Keratinocyte (primary cell): Measurements from ENCODE around the gene PCDHGB6. TPM values are rescaled to one million over a fixed set of nuclear protein-coding genes. Genes with fewer than 3 reads are reported as not detected.
A peak's percentile ranks its signal among the peaks of the same experiment; 100 is the strongest.
"Not testable (repeated sequence)": the region's sequence is repeated elsewhere in the genome, so short reads cannot be mapped to it uniquely, and the experiment has no call there.

Experiments
- DNase-seq: peaks from one replicate; pipeline ENCODE4 v3.0.0-alpha.2; 2011; ENCODE audit warnings: low read depth, missing footprints, low spot score
- FAIRE-seq: peaks from 2 replicates; lab custom pipeline; 2011; peaks lifted over from hg19 to GRCh38; lab: Jason Lieb, UNC
- H2AFZ ChIP-seq: 2 replicates; pipeline ENCODE4 v1.6.0; 2012; ENCODE audit warnings: low read length, control low read depth, inconsistent platforms; ENCODE audit not compliant: control insufficient read depth
- H3K27ac ChIP-seq: 2 replicates; pipeline ENCODE4 v1.5.1; 2011; ENCODE audit warnings: low read length; ENCODE audit not compliant: control insufficient read depth, insufficient read depth
- H3K27me3 ChIP-seq: 3 replicates; pipeline ENCODE4 v1.6.0; 2011; ENCODE audit warnings: low read length; ENCODE audit not compliant: control insufficient read depth, insufficient read depth; ENCODE audit errors: extremely low read depth
- H3K36me3 ChIP-seq, 2 experiments: 2 replicates in 1 of 2; 3 replicates in 1 of 2; pipeline ENCODE4 v1.5.1; 2011; ENCODE audit warnings: low read length in 2 of 2, mild to moderate bottlenecking in 1 of 2; ENCODE audit not compliant: control insufficient read depth in 2 of 2, insufficient read depth in 2 of 2; ENCODE audit errors: extremely low read depth in 1 of 2
- H3K4me1 ChIP-seq: 3 replicates; pipeline ENCODE4 v1.5.1; 2011; ENCODE audit warnings: low read length; ENCODE audit not compliant: control insufficient read depth, insufficient read depth; ENCODE audit errors: extremely low read depth
- H3K4me2 ChIP-seq: 3 replicates; pipeline ENCODE4 v1.6.0; 2011; ENCODE audit warnings: low read depth, low read length; ENCODE audit not compliant: control insufficient read depth, insufficient read depth; ENCODE audit errors: extremely low read depth
- H3K4me3 ChIP-seq, 3 experiments: fragments of 200-600 bp in 1 of 3; sonication (generic) in 1 of 3; 2 replicates in 2 of 3; 3 replicates in 1 of 3; pipeline ENCODE4 v1.5.1; 2011 to 2016; ENCODE audit warnings: low read length in 3 of 3, mild to moderate bottlenecking in 3 of 3, control low read depth in 2 of 3, inconsistent platforms in 1 of 3, low read depth in 1 of 3, mixed read lengths in 1 of 3, mixed run types in 1 of 3, moderate library complexity in 1 of 3; ENCODE audit not compliant: control insufficient read depth in 2 of 3, insufficient read depth in 2 of 3; ENCODE audit errors: extremely low read depth in 1 of 3
- H3K79me2 ChIP-seq: 2 replicates; pipeline ENCODE4 v1.6.0; 2012; ENCODE audit warnings: low read length; ENCODE audit not compliant: control insufficient read depth, insufficient read depth
- H3K9ac ChIP-seq: 3 replicates; pipeline ENCODE4 v1.6.0; 2011; ENCODE audit warnings: low read length; ENCODE audit not compliant: control insufficient read depth, insufficient read depth; ENCODE audit errors: extremely low read depth
- H3K9me1 ChIP-seq: 3 replicates; pipeline ENCODE4 v1.6.0; 2011; ENCODE audit warnings: low read length; ENCODE audit not compliant: control insufficient read depth, insufficient read depth; ENCODE audit errors: extremely low read depth
- H3K9me3 ChIP-seq: 2 replicates; pipeline ENCODE4 v1.5.1; 2012; ENCODE audit warnings: low read depth, low read length; ENCODE audit not compliant: control insufficient read depth
- H4K20me1 ChIP-seq: 3 replicates; pipeline ENCODE4 v1.6.0; 2011; ENCODE audit warnings: low read length; ENCODE audit not compliant: control insufficient read depth, insufficient read depth; ENCODE audit errors: extremely low read depth
- CTCF ChIP-seq, 3 experiments: IDR thresholded peaks in 1 of 3; conservative IDR thresholded peaks in 1 of 3; optimal IDR thresholded peaks in 1 of 3; 2 replicates in 2 of 3; 3 replicates in 1 of 3; pipeline versions ENCODE3 to v1.5.1; 2011; ENCODE audit warnings: low read length in 3 of 3, mild to moderate bottlenecking in 3 of 3, moderate library complexity in 2 of 3, control low read depth in 1 of 3, inconsistent platforms in 1 of 3; ENCODE audit not compliant: insufficient read depth in 2 of 3; ENCODE audit errors: extremely low read depth in 1 of 3
- EZH2 ChIP-seq: IDR thresholded peaks from one replicate; pipeline ENCODE4 v1.6.1; 2012; ENCODE audit warnings: inconsistent platforms, mild to moderate bottlenecking, low read length, moderate library complexity
- dilution Hi-C: fragments of 300-500 bp; cut with MboI; formaldehyde crosslinking; loops from one replicate; pipeline ENCODE4 v1.7.0; 2020; ENCODE audit warnings: low sequenced_read_pairs; ENCODE audit not compliant: extremely low pct_ligation_motif_present
- polyA minus RNA-seq, 3 experiments: library from RNA; depleted of rRNA, polyadenylated mRNA; stranded (reverse); fragments of >200 nt; gene quantifications; 1 replicate in 1 of 3; 2 replicates in 1 of 3; 3 replicates in 1 of 3; pipeline ENCODE4 v1.2.3, GENCODE V29; 2011
- polyA plus RNA-seq, 5 experiments: library from polyadenylated mRNA; depleted of rRNA in 3 of 5; stranded (reverse) in 3 of 5; stranded (forward) in 1 of 5; unstranded in 1 of 5; fragments of >200 nt; gene quantifications; 1 replicate in 1 of 5; 2 replicates in 3 of 5; 3 replicates in 1 of 5; pipeline versions ENCODE4 v1.2.1 to v1.2.3, GENCODE V29; 2011 to 2012; ENCODE audit warnings: missing spikeins in 2 of 5, low read depth in 1 of 5, low replicate concordance in 1 of 5

The PCDHGB6 gene
- polyA plus RNA-seq (0.19 to 0.30 TPM (median 0.23 TPM) in 3 replicates), polyA minus RNA-seq (0.75 to 1.9 TPM (median 1.2 TPM) in 3 replicates)
- 0.69 TPM for polyA plus RNA-seq (2011; ENCODE audit: low read depth)
- 0.04 and 0.05 TPM in 2 replicates for polyA plus RNA-seq (2011; cell fraction: cytosol; rRNA removed)
- 1.1 and 1.3 TPM in 2 replicates for polyA plus RNA-seq (2011; cell fraction: nucleus; rRNA removed)
- 0.30 and 0.76 TPM in 2 replicates for polyA plus RNA-seq (2012; ENCODE audit: low replicate concordance)
- 0.38 TPM for polyA minus RNA-seq (2011; cell fraction: cytosol; rRNA and poly(A)+ RNA removed)
- polyA minus RNA-seq (2011; cell fraction: nucleus; rRNA and poly(A)+ RNA removed), result 2.5 and 3.6 TPM in 2 replicates

- H3K9ac ChIP-seq, FAIRE-seq, DNase-seq, H4K20me1 ChIP-seq, dilution Hi-C loops, H3K9me1 ChIP-seq, H3K4me1 ChIP-seq, H2AFZ ChIP-seq, H3K36me3 ChIP-seq, H3K79me2 ChIP-seq, H3K27ac ChIP-seq: not testable (repeated sequence)
- TF ChIP-seq CTCF (optimal IDR thresholded peaks at IDR 0.05 in 1 of 3, IDR thresholded peaks at IDR 0.05 in 1 of 3, conservative IDR thresholded peaks at IDR 0.05 in 1 of 3; ENCODE audit: extremely low read depth in 1 of 3, insufficient read depth in 2 of 3, low read length in 3 of 3), result peak; percentile 34 to 72 (median 48)
- Histone ChIP-seq H3K4me2 (peak within 1 kb of the TSS; percentile 54), H3K4me3 (peak within 1 kb of the TSS in 2 of 3 experiments; percentile 20), H3K9me3 (peaks cover 29% of the 10 kb centered on the region), H3K27me3 (peaks cover 12% of the 10 kb centered on the region)
These were observed at the start of gene PCDHGB6 for GRCh38 chr5:141407790-141408505. Gene PCDHGB6, plus strand, starts transcription at chr5:141408021. Its CDS starts 182 bp downstream, at chr5:141408203.

- Histone ChIP-seq H3K4me3 (no peak within 1 kb of the TSS), H3K9ac (no peak within 1 kb of the TSS), H2AFZ (no peak within 1 kb of the TSS), H3K4me1 (no peaks in the 10 kb centered on the region), H3K9me3 (peaks cover 15% of the 10 kb centered on the region), H3K4me2 (peak within 1 kb of the TSS; percentile 18), H4K20me1 (no peaks in the 10 kb centered on the region), H3K27me3 (peaks cover 34% of the 10 kb centered on the region), H3K27ac (no peak within 1 kb of the TSS), H3K9me1 (no peaks in the 10 kb centered on the region), H3K36me3 (no peaks in the 10 kb centered on the region), H3K79me2 (no peaks in the 10 kb centered on the region)
- dilution Hi-C loops, result no loop called here
- DNase-seq, result no peak
- FAIRE-seq, result no peak
- no peak for TF ChIP-seq EZH2
- peak in 2 of 3 experiments; percentile 4 to 28 for TF ChIP-seq CTCF (optimal IDR thresholded peaks at IDR 0.05 in 1 of 3, IDR thresholded peaks at IDR 0.05 in 1 of 3, conservative IDR thresholded peaks at IDR 0.05 in 1 of 3; ENCODE audit: extremely low read depth in 1 of 3, insufficient read depth in 2 of 3, low read length in 3 of 3)
These were observed 47.9 kb upstream of the PCDHGB6 start, which contains the start of gene PCDHGB2 for GRCh38 chr5:141359790-141360426. Gene PCDHGB2, plus strand, starts transcription at chr5:141359994. Its CDS starts 142 bp downstream, at chr5:141360136.
